NAMALWA (cell line): ENCODE results near the gene UBE2G2.

ENCODE experiments used
- DNase-seq: peaks from one replicate; pipeline ENCODE4 v3.0.0-alpha.2; 2015; ENCODE audit warnings: low spot score

UBE2G2 gene

GRCh38 chr21:44815225-44815624 is 13.6 kb upstream of the UBE2G2 start:
- no peak for DNase-seq

GRCh38 chr21:44814498-44815023 is 12.9 kb upstream of the UBE2G2 start:
- no peak for DNase-seq

- no peak for DNase-seq
Measured at GRCh38 chr21:44813727-44814126, 12.1 kb upstream of the UBE2G2 start.

- no peak for DNase-seq
Measured at GRCh38 chr21:44813149-44813548, 11.5 kb upstream of the UBE2G2 start.

- DNase-seq: no peak
Measured at GRCh38 chr21:44812640-44813039, 11.0 kb upstream of the UBE2G2 start.

GRCh38 chr21:44810779-44811178 is 9.2 kb upstream of the UBE2G2 start:
- no peak for DNase-seq

GRCh38 chr21:44805859-44806258 is 4.2 kb upstream of the UBE2G2 start:
- no peak for DNase-seq

GRCh38 chr21:44805226-44805625 is 3.6 kb upstream of the UBE2G2 start:
- DNase-seq: no peak

GRCh38 chr21:44804762-44805161 is 3.1 kb upstream of the UBE2G2 start:
- no peak for DNase-seq

- DNase-seq: no peak
Measured at GRCh38 chr21:44803651-44804050, 2.0 kb upstream of the UBE2G2 start.

- DNase-seq: peak; percentile 34
Measured at GRCh38 chr21:44802396-44803153, 955 bp upstream of the UBE2G2 start.

- DNase-seq: peak; percentile 71
Measured at GRCh38 chr21:44800971-44801467, 601 bp downstream of the UBE2G2 start.

GRCh38 chr21:44800103-44800502 is 1.5 kb downstream of the UBE2G2 start:
- no peak for DNase-seq

GRCh38 chr21:44799646-44800045 is 2.0 kb downstream of the UBE2G2 start:
- no peak for DNase-seq

GRCh38 chr21:44797775-44798174 is 3.8 kb downstream of the UBE2G2 start:
- no peak for DNase-seq

GRCh38 chr21:44795342-44795741 is 6.3 kb downstream of the UBE2G2 start:
- no peak for DNase-seq

- DNase-seq: no peak
Measured at GRCh38 chr21:44793592-44794374, 7.8 kb downstream of the UBE2G2 start.

- DNase-seq: peak; percentile 78
Measured at GRCh38 chr21:44792702-44793591, 8.7 kb downstream of the UBE2G2 start.

GRCh38 chr21:44791993-44792392 is 9.6 kb downstream of the UBE2G2 start:
- DNase-seq: no peak

- DNase-seq: no peak
Measured at GRCh38 chr21:44791246-44791645, 10.4 kb downstream of the UBE2G2 start.

GRCh38 chr21:44790368-44790767 is 11.3 kb downstream of the UBE2G2 start:
- peak; percentile 14 for DNase-seq

GRCh38 chr21:44789880-44790279 is 11.7 kb downstream of the UBE2G2 start:
- DNase-seq: peak; percentile 30
